ENCODE measurements around the gene CACNA1D.

The CACNA1D gene

DNA sequence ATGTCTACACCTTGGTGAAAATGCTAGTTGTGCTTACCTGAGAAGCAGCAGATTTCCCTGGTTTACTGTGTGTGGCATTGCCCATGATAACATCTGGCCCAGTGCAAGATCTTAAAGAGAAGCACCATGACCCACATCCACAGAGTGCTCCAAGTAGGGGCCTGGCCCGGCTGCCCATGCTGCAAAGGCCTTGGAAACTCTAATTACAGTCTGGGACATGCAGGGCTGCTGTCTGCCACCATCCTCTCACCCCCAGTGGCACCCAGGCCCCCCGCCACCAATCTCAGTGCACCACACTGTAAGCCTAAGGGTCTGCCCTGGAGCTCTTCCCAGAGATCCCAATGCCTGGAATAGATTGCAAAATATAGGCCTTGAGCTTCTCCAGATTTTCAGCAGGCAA lies 219.2 kb downstream of the CACNA1D start:
- no peak for DNase-seq (ENCODE audit: low read depth in 2 of 2)

DNA sequence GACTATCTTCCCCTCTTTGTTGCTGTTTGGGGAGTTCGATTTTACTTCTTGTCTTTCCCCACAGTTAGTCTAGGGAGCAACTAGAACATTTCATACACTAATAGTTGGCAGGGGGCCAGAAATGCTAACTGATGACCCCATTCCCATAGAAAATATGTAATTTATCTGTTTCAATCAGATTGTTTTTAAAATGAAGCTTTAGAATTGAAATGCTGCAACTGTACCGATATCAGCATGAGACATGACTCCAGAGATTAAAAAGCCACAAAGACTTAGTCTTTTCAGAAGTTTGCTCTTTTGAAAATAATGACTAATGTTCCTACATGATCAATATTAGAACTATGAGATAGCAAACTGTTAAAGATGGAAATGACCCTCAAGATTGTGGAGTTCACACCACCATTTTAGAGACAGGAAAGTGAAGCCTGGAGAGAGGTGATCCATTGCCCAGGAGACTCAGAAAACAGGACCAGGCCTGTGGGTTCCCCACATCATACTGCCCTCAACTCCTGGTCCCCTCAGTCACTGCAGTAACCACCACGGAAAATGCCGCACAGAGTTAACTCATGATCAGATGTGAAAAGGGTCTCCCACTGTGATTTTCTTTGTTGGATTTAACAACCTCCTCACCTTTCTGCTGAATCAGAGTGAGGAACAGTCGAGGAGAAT lies 221.5 kb downstream of the CACNA1D start:
- DNase-seq (ENCODE audit: low read depth in 2 of 2): no peak

- DNase-seq (ENCODE audit: low read depth in 2 of 2): no peak
These were observed 222.6 kb downstream of the CACNA1D start for GRCh38 chr3:53716998-53717397.

GRCh38 chr3:53718462-53718861 lies 224.1 kb downstream of the CACNA1D start:
- DNase-seq (ENCODE audit: low read depth in 2 of 2): no peak

DNA sequence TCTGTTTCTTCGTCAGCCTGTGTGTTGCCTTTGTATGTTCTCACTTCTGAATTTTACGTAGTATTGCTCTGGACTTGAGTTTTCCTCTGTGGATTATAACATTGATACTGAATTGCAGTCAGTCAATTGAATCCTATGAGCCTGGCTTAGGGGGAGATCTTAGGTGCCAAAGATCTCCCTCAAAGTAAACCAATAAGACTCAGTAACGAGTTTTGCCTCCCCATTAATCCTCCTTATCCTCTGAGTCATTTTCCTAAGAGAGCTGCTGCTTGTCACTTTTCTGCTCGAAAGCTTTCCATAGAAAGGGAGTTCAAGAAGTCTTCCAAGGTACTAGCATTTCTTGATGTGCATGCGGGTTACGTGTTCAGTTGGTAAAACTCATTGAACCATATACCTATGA lies 225.4 kb downstream of the CACNA1D start:
- DNase-seq (ENCODE audit: low read depth in 2 of 2): no peak

DNA sequence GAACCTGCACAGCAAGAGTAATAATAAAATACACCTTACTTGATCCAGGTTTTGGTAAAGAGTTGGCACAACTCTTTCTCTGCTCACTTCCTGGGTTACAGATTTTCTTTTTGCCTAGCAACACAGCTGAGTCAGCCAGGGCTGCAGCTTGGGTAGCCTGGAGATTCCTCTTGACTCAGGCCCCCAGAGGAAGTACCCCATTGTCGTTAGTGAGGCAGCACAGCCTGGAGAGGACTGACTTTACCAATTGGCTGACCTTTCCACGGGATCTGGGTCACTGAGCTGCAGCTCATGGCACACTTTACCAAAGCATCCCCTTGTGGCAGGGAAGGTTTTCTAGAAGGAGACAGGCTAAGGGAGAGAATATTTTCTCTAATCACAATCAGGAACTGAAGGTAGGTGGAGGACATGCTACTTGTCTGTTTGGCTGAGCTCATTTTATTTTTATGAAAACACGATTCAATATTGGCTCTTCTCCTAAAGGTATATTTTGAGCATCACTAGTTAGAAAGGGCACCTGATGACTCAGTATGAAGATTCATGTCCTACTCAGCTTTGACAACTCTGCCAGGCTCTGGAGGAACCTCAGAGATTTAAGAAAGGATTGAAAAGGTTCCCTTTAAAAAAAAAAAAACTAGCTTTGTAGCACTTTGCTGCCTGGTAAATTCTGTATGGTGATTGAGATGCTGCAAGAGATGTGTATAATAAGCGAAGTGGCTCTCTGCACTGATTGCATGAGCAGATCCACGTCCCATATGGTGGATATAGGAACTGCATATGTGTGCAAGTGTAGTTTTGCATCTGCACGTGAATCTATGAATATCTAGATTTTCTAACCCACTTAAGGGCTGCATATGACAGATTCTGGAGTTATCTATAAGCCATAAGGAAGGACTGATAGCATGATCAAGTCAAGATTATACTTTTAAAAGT lies 227.0 kb downstream of the CACNA1D start:
- DNase-seq (ENCODE audit: low read depth in 2 of 2): no peak

DNA sequence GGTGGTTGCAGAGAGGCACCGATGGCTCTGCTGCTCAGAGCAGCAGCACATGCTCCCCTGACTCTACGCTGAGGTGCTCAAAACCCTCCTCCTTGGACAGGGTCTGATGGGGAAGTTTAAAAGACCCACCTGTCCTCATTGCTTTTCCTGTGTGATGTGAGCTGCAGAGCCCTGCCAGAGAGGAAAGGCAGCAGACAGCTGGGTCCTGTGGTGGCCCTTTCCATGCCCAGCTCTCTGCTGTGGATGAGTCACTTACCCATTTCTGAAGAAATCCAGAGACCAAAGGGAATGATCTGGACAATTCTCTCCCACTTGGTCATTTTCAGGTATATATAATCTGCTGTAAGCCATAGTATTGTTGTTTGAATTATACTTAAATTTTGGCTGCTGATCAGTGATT lies 230.2 kb downstream of the CACNA1D start:
- DNase-seq (ENCODE audit: low read depth in 2 of 2): no peak

DNA sequence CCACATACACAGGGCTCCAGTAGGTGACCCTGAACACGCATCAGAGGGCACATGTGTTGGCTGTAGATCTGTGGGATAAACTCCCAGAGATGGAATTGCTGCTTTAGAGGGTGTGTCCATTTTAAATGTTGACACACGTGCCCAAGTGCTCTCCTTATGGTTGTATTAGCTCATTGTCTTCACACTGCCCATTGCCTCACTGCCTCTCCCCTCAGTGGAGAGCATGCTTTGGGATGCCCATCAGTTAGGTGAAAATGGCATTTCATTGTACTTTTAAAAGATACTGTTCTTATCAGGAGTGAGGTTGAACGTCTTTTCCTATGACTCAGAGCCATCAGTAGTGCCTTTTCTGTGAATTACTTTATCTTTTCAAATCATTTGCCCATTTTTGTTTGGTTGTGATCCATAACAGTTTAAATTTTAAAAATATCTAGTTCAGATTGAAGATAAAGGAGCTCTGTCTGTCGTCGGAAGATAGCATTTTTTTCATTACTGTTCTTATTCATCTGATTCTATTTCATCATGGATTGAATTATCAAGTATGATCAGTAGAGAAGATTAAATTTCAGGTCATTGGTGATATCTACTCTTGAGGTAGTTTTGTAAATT lies 231.1 kb downstream of the CACNA1D start:
- DNase-seq (ENCODE audit: low read depth in 2 of 2): no peak

GRCh38 chr3:53726643-53727042 lies 232.2 kb downstream of the CACNA1D start:
- no peak for DNase-seq (ENCODE audit: low read depth in 2 of 2)

- no peak for DNase-seq (ENCODE audit: low read depth in 2 of 2)
These were observed 234.2 kb downstream of the CACNA1D start for GRCh38 chr3:53728606-53729005.

DNA sequence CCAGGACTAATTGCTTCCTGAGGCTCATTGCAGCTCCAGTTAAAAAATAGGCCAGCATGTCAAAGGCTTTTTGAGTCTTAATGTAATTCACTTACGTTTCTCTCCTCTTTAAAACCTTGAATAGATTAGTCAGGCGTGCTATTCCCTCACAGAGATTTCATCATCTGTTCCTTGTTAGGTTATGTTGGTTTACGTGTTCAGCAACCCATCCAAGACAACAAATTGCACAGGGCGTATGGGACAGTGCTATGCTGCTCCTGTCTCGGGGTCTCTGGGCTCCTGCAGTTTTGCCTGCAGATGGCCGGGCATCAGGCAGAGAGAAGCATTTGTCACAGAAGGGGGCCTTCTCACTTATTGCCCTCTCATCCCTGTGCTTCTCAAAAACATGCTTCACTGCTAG lies 234.7 kb downstream of the CACNA1D start:
- peak; percentile 19 to 34 for DNase-seq (ENCODE audit: low read depth in 2 of 2)

- DNase-seq (ENCODE audit: low read depth in 2 of 2): no peak
These were observed 235.2 kb downstream of the CACNA1D start for GRCh38 chr3:53729618-53730017.

- DNase-seq (ENCODE audit: low read depth in 2 of 2): no peak
These were observed 236.2 kb downstream of the CACNA1D start for GRCh38 chr3:53730576-53730975.

- DNase-seq (ENCODE audit: low read depth in 2 of 2): no peak
These were observed 237.7 kb downstream of the CACNA1D start for GRCh38 chr3:53731934-53732624.

DNA sequence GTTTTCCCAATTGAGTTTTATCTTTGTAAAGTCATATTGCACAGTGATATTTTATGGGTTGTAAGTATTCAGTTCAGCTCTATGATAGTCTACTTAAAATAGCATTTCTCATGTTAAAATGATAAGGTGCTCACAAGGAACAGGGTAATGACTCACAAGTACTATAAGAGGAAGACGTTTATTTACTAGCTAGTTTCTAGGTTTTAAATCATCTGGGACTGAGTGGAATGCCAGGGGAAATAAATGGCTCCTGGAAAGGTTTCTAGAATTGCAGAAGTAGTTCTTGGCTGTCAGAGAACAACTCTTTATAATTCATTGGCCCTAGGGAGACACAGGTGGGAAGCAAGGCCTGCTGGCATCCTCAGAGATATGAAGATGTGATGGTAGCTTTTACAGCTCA lies 239.0 kb downstream of the CACNA1D start:
- DNase-seq (ENCODE audit: low read depth in 2 of 2): no peak

DNA sequence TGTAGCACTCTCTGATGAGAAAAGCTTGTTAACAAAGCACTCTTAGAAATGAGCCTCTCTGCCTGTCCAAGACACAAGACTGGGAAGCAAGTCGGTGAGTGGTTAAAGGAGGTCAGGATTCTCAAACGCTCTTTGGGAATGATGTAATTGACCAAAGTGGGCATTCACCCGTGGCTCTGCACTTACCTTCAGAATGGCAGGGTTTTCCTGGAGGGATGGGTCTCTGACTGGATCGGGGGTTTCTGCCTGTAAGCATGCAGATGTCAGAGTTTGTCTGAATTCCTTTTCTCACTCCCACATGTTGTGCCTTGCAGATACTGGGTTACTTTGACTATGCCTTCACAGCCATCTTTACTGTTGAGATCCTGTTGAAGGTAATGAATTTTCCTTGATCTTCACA lies 245.6 kb downstream of the CACNA1D start:
- DNase-seq (ENCODE audit: low read depth in 2 of 2): no peak

DNA sequence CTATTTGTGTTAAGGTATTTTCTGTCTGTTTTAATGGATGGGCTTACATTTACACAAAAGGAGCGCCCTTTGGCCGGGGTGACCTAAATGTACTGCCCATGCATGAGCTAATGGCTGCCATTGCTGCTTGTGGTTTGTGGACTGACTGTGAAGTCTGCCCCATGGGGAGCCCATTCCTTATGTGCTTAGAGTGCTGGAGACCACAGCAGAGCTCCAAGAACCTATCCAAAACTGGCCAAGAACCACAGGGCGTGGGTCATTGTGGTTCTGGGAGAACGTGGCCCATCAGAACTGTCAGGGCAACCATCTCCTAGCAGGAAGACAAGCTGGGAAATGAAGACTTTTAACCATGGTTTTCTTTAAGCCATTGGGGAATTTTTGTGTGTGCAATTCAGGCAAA lies 246.5 kb downstream of the CACNA1D start:
- no peak for DNase-seq (ENCODE audit: low read depth in 2 of 2)

GRCh38 chr3:53744351-53744750 lies 249.9 kb downstream of the CACNA1D start:
- no peak for DNase-seq (ENCODE audit: low read depth in 2 of 2)

DNA sequence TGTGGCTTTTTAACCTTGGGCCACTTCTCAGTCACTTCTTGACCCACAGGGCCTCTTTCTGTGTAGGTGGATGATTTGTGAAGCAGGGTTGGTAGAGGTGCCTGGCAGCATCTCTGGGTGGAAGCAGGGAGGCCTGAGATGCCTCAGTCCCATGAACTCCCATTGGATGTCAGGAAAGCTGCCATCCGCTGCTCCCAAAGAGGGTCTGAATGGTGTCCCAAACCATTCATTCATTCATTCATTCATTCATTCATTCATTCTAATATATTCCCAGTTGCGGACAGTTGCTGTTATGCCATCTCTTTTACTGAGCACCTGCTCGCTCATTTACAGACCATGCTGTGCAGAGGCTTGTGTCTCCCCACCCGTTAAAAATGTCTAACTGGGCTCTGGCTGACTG lies 253.1 kb downstream of the CACNA1D start:
- DNase-seq (ENCODE audit: low read depth in 2 of 2): no peak

GRCh38 chr3:53748512-53749271 lies 254.3 kb downstream of the CACNA1D start:
- DNase-seq (ENCODE audit: low read depth in 2 of 2): no peak

DNA sequence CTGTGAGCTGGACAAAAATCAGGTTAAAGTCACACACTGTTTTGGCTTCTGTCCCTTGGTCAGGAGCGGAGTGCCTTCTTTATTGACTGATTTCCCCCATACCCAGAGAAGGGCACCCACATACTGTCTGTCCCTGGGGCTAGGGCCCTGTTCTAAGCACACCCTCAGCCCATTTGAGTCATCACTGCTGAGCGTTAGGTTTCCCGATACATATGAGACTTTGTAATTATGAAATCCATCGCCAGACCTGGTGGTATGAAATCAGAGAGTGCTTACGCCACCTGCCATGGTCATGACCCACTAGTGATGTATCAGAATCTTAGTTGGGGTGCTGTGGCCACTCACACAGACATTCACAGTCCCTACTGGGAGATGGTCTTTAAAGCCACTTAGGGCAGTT lies 255.0 kb downstream of the CACNA1D start:
- DNase-seq (ENCODE audit: low read depth in 2 of 2): no peak

All from fibroblast of skin of left biceps (primary cell).